HCT116 (cell line): ENCODE results near the gene RC3H1. TPM values are rescaled to one million over a fixed set of nuclear protein-coding genes. Genes with fewer than 3 reads are reported as not detected.

Source experiments
- ATAC-seq: fragments of 200-7000 bp; cut with Tn5 transposase; 2 replicates; pipeline ENCODE4 v1.9.1; 2020; ENCODE audit warnings: mild to moderate bottlenecking, moderate library complexity
- BruUV-seq: library from RNA; stranded (reverse); fragments of 400-500 nt; replicated peaks from 2 replicates; lab custom pipeline; 2021; lab: Mats Ljungman, UMichigan
- CTCF ChIA-PET: fragments of 300-600 bp; sonication (Branson Sonifier 250); formaldehyde crosslinking; loops from one replicate; lab custom pipeline; 2021; ENCODE audit warnings: antibody characterized with exemption; lab: Charles Lee
- POLR2A ChIA-PET: fragments of 300-600, 350-600 bp; sonication (Branson Sonifier 250); formaldehyde crosslinking; loops from one replicate; lab custom pipeline; 2021; ENCODE audit warnings: antibody characterized with exemption; lab: Charles Lee
- RAD21 ChIA-PET, 2 experiments: fragments of 300-600 bp; sonication (Branson Sonifier 250); formaldehyde crosslinking; loops; one replicate each; lab custom pipeline; 2023; ENCODE audit warnings: low total read pairs in 2 of 2; ENCODE audit not compliant: uncharacterized antibody in 2 of 2, unreplicated experiment in 2 of 2, low non-redundant PET in 1 of 2; lab: Charles Lee
- DNase-seq: peaks from one replicate; pipeline ENCODE4 v3.0.0-alpha.2; 2010; ENCODE audit warnings: low read depth, low spot score
- H2AFZ ChIP-seq: fragments of 200-600 bp; shearing (Covaris generic), sonication (generic); 2 replicates; pipeline ENCODE4 v1.6.1; 2017; ENCODE audit warnings: low read depth, mixed run types, mixed read lengths, antibody characterized with exemption, low read length; ENCODE audit not compliant: poor library complexity, severe bottlenecking
- H3K27ac ChIP-seq: 2 replicates; pipeline ENCODE4 v1.5.1; 2012; ENCODE audit warnings: low read depth, low read length
- H3K27me3 ChIP-seq: fragments of 200-600 bp; sonication (generic); 2 replicates; pipeline ENCODE4 v1.6.1; 2016; ENCODE audit warnings: mixed run types, low read length, mixed read lengths; ENCODE audit not compliant: insufficient read depth
- H3K36me3 ChIP-seq, 2 experiments: fragments of 200-500 bp in 1 of 2; fragments of 200-600 bp in 1 of 2; sonication (Bioruptor generic) in 1 of 2; sonication (generic) in 1 of 2; 2 replicates each; pipeline versions ENCODE4 v1.5.1 to v1.6.1; 2014 to 2016; ENCODE audit warnings: low read length in 2 of 2, inconsistent platforms in 1 of 2, mixed read lengths in 1 of 2, mixed run types in 1 of 2; ENCODE audit not compliant: insufficient read depth in 2 of 2, control insufficient read depth in 1 of 2
- H3K4me1 ChIP-seq, 2 experiments: fragments of 200-600 bp in 1 of 2; sonication (generic) in 1 of 2; 2 replicates each; pipeline versions ENCODE4 v1.5.1 to v1.6.1; 2012 to 2017; ENCODE audit warnings: low read length in 2 of 2, inconsistent platforms in 1 of 2, mild to moderate bottlenecking in 1 of 2, mixed read lengths in 1 of 2, mixed run types in 1 of 2, moderate library complexity in 1 of 2; ENCODE audit not compliant: insufficient read depth in 2 of 2, control insufficient read depth in 1 of 2
- H3K4me2 ChIP-seq: fragments of 200-600 bp; sonication (generic); 2 replicates; pipeline ENCODE4 v1.6.1; 2017; ENCODE audit warnings: mixed run types, low read length, mixed read lengths
- H3K4me3 ChIP-seq, 2 experiments: fragments of 200-600 bp in 1 of 2; sonication (generic) in 1 of 2; replicated peaks in 1 of 2; 2 replicates each; pipeline ENCODE4 v1.5.1; 2011 to 2016; ENCODE audit warnings: low read length in 2 of 2, control low read depth in 1 of 2, low read depth in 1 of 2, mild to moderate bottlenecking in 1 of 2, mixed read lengths in 1 of 2, mixed run types in 1 of 2
- H3K79me2 ChIP-seq: fragments of 200-600 bp; sonication (generic); 2 replicates; pipeline ENCODE4 v1.6.1; 2017; ENCODE audit warnings: mild to moderate bottlenecking, mixed run types, low read length, moderate library complexity, mixed read lengths; ENCODE audit not compliant: insufficient read depth
- H3K9ac ChIP-seq: fragments of 200-600 bp; sonication (generic); 2 replicates; pipeline ENCODE4 v1.6.1; 2016; ENCODE audit warnings: low read length, mixed read lengths
- H3K9me2 ChIP-seq: fragments of 200-600 bp; sonication (generic), shearing (Covaris generic); 2 replicates; pipeline ENCODE4 v1.6.1; 2017; ENCODE audit warnings: mixed run types, mild to moderate bottlenecking, moderate library complexity; ENCODE audit not compliant: insufficient read depth
- H3K9me3 ChIP-seq, 2 experiments: fragments of 200-500 bp in 1 of 2; fragments of 200-600 bp in 1 of 2; sonication (Bioruptor generic) in 1 of 2; sonication (generic) in 1 of 2; 2 replicates each; pipeline ENCODE4 v1.6.1; 2014 to 2017; ENCODE audit warnings: low read length in 2 of 2, mixed read lengths in 2 of 2, inconsistent platforms in 1 of 2, low read depth in 1 of 2, mild to moderate bottlenecking in 1 of 2, mixed run types in 1 of 2, moderate library complexity in 1 of 2; ENCODE audit not compliant: control insufficient read depth in 1 of 2, insufficient read depth in 1 of 2
- H4K20me1 ChIP-seq: fragments of 200-600 bp; sonication (generic), shearing (Covaris generic); 2 replicates; pipeline ENCODE4 v1.6.1; 2017; ENCODE audit warnings: mixed run types, mild to moderate bottlenecking, moderate library complexity; ENCODE audit not compliant: insufficient read depth
- CBX3 ChIP-seq: IDR thresholded peaks from 2 replicates; pipeline ENCODE4 v1.6.1; 2012; ENCODE audit warnings: low read depth
- EGR1 ChIP-seq: IDR thresholded peaks from 2 replicates; pipeline ENCODE4 v1.6.1; 2012; ENCODE audit warnings: low read depth
- ELF1 ChIP-seq: IDR thresholded peaks from 2 replicates; pipeline ENCODE4 v1.6.1; 2012; ENCODE audit warnings: low read depth, borderline replicate concordance
- EZH2 ChIP-seq: fragments of 200-600 bp; sonication (generic); IDR thresholded peaks from 2 replicates; pipeline ENCODE4 v1.6.1; 2017; ENCODE audit warnings: antibody characterized with exemption, mixed run types
- EZH2phosphoT487 ChIP-seq: fragments of 200-600 bp; IDR thresholded peaks from 2 replicates; pipeline ENCODE4 v1.6.1; 2018; ENCODE audit warnings: antibody characterized with exemption, borderline replicate concordance
- MAX ChIP-seq: IDR thresholded peaks from 2 replicates; pipeline ENCODE4 v1.6.1; 2012
- POLR2A ChIP-seq: IDR thresholded peaks from 2 replicates; pipeline ENCODE4 v1.7.0; 2011; ENCODE audit warnings: borderline replicate concordance; ENCODE audit not compliant: insufficient read depth, insufficient read length; ENCODE audit errors: extremely low read depth
- POLR2AphosphoS5 ChIP-seq: IDR thresholded peaks from 2 replicates; pipeline ENCODE4 v1.6.1; 2011; ENCODE audit warnings: mild to moderate bottlenecking, low read depth, low read length, moderate library complexity
- RAD21 ChIP-seq: IDR thresholded peaks from 2 replicates; pipeline ENCODE4 v1.6.1; 2012; ENCODE audit warnings: low read depth, mild to moderate bottlenecking
- SIN3A ChIP-seq: IDR thresholded peaks from 2 replicates; pipeline ENCODE4 v1.6.1; 2012; ENCODE audit warnings: low read depth
- SP1 ChIP-seq: IDR thresholded peaks from 2 replicates; pipeline ENCODE4 v1.6.1; 2012; ENCODE audit warnings: low read depth
- SRF ChIP-seq: IDR thresholded peaks from 2 replicates; pipeline ENCODE4 v1.6.1; 2012; ENCODE audit warnings: low read depth
- YY1 ChIP-seq: IDR thresholded peaks from 2 replicates; pipeline ENCODE4 v1.6.1; 2011; ENCODE audit warnings: low read length, low read depth, moderate library complexity, mild to moderate bottlenecking; ENCODE audit not compliant: insufficient replicate concordance; ENCODE audit errors: extremely low read depth
- ZFX ChIP-seq: fragments of 450-650 bp; IDR thresholded peaks from 2 replicates; pipeline ENCODE4 v1.6.1; 2017
- intact Hi-C: fragments of 100-400 bp; cut with micrococcal nuclease; formaldehyde crosslinking; loops from 2 replicates; pipeline ENCODE4 v1.10.0; 2022
- total RNA-seq: library from RNA; stranded (reverse); gene quantifications from one replicate; pipeline ENCODE4 v1.2.1, GENCODE V29; 2021; ENCODE audit not compliant: unreplicated experiment

The RC3H1 gene
- total RNA-seq, 1 experiment from 2014 or later: 23.6 TPM

- Histone ChIP-seq H3K9me2 (no peaks in the 10 kb centered on the region), H2AFZ (no peak overlapping the region), H3K27ac (no peak overlapping the region), H4K20me1 (no peaks in the 10 kb centered on the region), H3K79me2 (no peaks in the 10 kb centered on the region), H3K27me3 (no peaks in the 10 kb centered on the region), H3K4me2 (no peak overlapping the region), H3K36me3 (no peaks in the 10 kb centered on the region), H3K9ac (no peak overlapping the region), H3K4me3 (no peak overlapping the region), H3K4me1 (peaks cover 0 to 13% of the 10 kb centered on the region in 2 experiments; a peak in 2 of 4 replicates), H3K9me3 (no peaks in the 10 kb centered on the region)
- TF ChIP-seq RAD21 (no peak), EZH2 (no peak), POLR2AphosphoS5 (no peak), MAX (no peak), SP1 (no peak), SIN3A (no peak), EGR1 (no peak), SRF (no peak), CBX3 (no peak), ZFX (no peak), POLR2A (no peak), ELF1 (no peak), YY1 (no peak), EZH2phosphoT487 (no peak)
- ATAC-seq: no peak
- intact Hi-C loops: no loop called here
- no peak for DNase-seq
- CTCF ChIA-PET: no interaction called here
- POLR2A ChIA-PET: interaction anchor here (1.5 to 1.6 kb wide), 2 partner anchors 14 to 168 kb away, joined by 3 to 4 read pairs; partner anchors contain the start of genes GAS5 and ZBTB37
- RAD21 ChIA-PET: no interaction called here
- no TSS peak for BruUV-seq
Measured at GRCh38 chr1:174036204-174036603, 14.0 kb upstream of the RC3H1 start.
